ENCODE results near the gene PEAK1.

DNA sequence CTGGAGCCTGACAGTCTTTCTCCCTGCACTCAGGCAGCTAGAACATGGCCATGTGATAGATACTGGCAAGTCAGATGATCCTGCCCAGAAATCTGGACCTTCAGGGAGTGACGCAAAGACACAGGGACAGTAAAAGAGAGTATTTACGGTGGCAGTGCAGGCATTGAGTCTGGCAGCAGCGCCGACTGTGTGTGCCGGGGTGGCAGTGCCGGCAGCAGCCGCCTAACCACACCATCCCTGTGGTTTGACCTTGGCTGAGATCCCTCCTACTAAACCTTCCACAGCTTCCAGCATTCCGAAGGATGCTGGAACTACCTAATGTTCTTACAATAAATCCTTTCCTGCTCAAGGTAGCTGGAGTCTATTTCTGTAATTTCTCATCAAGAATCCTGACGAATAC lies 344.4 kb downstream of the PEAK1 start:
- no peak for TF ChIP-seq POLR2A (IDR thresholded peaks at IDR 0.05)
- no peak for TF ChIP-seq CTCF (IDR thresholded peaks at IDR 0.05)
